ACC112 (cell line): Measurements from ENCODE around the gene MSH6.
A peak's percentile ranks its signal among the peaks of the same experiment; 100 is the strongest.

Experiments used
- H2AFZ ChIP-seq: fragments of 200-600 bp; sonication (generic); one replicate; pipeline ENCODE4 v1.6.0; 2017; ENCODE audit warnings: antibody characterized with exemption, low read length; ENCODE audit not compliant: unreplicated experiment
- H3K27ac ChIP-seq: fragments of 200-600 bp; sonication (generic); 2 replicates; pipeline ENCODE4 v1.5.1; 2014; ENCODE audit warnings: low read depth, mild to moderate bottlenecking, antibody characterized with exemption, low read length, moderate library complexity
- H3K27me3 ChIP-seq: fragments of 200-600 bp; sonication (generic); 2 replicates; pipeline ENCODE4 v1.6.1; 2014; ENCODE audit warnings: mild to moderate bottlenecking, antibody characterized with exemption, low read length, moderate library complexity, mixed read lengths; ENCODE audit not compliant: insufficient read depth
- H3K36me3 ChIP-seq: fragments of 200-600 bp; sonication (generic); 2 replicates; pipeline ENCODE4 v1.6.1; 2016; ENCODE audit warnings: mild to moderate bottlenecking, antibody characterized with exemption, low read length, moderate library complexity, mixed read lengths; ENCODE audit not compliant: insufficient read depth
- H3K4me1 ChIP-seq: fragments of 200-600 bp; sonication (generic); one replicate; pipeline ENCODE4 v1.6.1; 2016; ENCODE audit warnings: low read length, mixed read lengths; ENCODE audit not compliant: insufficient read depth, unreplicated experiment, control insufficient read depth
- H3K4me3 ChIP-seq: fragments of 200-600 bp; sonication (generic); 2 replicates; pipeline ENCODE4 v1.5.1; 2014; ENCODE audit warnings: mild to moderate bottlenecking, low read depth, low read length
- H3K79me2 ChIP-seq: fragments of 200-600 bp; sonication (generic); one replicate; pipeline ENCODE4 v1.6.0; 2016; ENCODE audit warnings: low read length; ENCODE audit not compliant: control insufficient read depth, unreplicated experiment, insufficient read depth

The MSH6 gene

GRCh38 chr2:47767497-47767844, 15.5 kb upstream of the MSH6 start:
- no peak overlapping the region for H2AFZ ChIP-seq
- H3K4me1 ChIP-seq, result peaks cover 5% of the 10 kb centered on the region
- no peak overlapping the region for H3K27ac ChIP-seq

DNA sequence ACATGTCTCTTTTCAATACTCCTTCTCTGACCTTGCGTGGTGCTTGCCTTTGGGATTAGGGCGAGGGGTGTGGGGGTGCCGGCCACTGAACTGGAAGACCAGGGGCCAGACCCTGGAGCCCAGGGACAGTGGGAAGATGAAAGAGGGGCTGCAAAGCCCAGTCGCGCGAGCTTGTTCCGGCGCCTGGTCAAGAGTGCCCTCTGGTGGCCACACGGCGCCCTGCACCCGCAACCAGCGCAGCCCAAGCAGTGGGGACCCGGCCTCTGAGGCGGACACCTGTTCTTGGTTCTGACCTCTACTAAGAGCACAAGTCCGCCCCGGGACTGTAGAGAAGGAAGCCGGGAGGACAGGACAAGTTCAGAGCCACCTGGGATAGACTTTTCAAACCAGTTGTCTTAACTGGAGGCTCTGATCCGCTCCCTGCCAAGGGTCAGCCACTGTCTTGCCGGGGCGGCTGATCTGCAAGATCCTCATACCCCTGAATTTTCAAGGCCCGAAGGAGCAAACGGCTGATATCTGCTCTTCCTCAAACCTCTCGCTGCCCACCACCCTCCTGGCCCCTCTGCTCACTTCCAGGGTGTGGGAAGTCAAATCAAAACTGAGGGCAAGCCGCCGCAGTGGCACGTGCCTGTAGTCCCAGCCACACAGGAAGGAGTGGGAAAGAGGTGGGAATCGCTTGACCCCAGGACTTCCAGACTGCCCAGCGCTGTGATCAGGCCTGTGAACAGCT, 14.9 kb upstream of the MSH6 start:
- peak overlapping the region; percentile 27 for H2AFZ ChIP-seq
- H3K36me3 ChIP-seq, result no peaks in the 10 kb centered on the region
- H3K27me3 ChIP-seq, result no peaks in the 10 kb centered on the region
- H3K4me3 ChIP-seq, result peak overlapping the region; percentile 16; the same call in 1 of the 2 replicates
- no peak overlapping the region for H3K27ac ChIP-seq
- H3K79me2 ChIP-seq, result no peaks in the 10 kb centered on the region
- peaks cover 5% of the 10 kb centered on the region for H3K4me1 ChIP-seq

More at GRCh38 chr2:47767497-47767844, 15.5 kb upstream of the MSH6 start:
- Histone ChIP-seq H3K4me3 (no peak overlapping the region; the same call in 1 of the 2 replicates), H3K36me3 (no peaks in the 10 kb centered on the region), H3K79me2 (no peaks in the 10 kb centered on the region), H3K27me3 (no peaks in the 10 kb centered on the region)

DNA sequence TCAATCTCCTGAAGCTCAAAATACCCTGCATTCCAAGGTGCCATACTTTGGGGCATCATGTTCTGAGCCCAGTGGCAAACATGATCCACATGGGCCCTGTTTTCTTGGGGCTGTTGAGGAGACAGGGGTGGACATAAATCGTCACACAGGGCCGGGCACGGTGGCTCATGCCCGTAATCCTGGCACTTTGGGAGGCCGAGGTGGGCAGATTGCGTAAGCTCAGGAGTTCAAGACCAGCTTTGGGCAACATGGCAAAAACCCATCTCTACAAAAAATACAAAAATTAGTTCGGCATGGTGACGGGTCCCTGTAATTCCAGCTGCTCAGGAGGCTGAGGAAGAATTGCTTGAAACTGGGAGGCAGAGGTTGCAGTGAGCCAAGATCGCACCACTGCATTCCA, 13.6 kb upstream of the MSH6 start:
- Histone ChIP-seq H3K36me3 (no peaks in the 10 kb centered on the region), H3K79me2 (no peaks in the 10 kb centered on the region), H2AFZ (no peak overlapping the region), H3K27me3 (no peaks in the 10 kb centered on the region), H3K4me3 (no peak overlapping the region), H3K27ac (no peak overlapping the region), H3K4me1 (peaks cover 5% of the 10 kb centered on the region)

DNA sequence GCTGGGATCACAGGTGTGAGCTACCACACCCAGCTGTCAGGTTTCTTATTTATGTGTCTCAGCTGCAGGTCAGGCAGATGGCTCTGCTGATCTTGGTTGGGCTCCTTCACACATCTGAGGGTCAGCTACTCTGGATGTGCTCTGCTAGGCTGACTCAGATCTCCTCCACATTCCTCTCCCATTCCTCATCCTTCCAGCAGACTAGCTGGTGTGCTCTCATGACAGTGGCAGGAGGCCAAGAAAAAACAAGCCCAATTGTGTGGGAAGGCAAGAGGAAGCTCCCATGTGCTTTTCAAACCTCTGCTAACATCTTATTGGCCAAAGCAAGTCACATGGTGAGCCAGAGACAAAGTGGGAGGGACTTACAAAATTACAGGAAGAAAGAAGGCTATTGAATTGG, 11.7 kb upstream of the MSH6 start:
- no peaks in the 10 kb centered on the region for H3K36me3 ChIP-seq
- no peak overlapping the region for H3K4me3 ChIP-seq
- peaks cover 5% of the 10 kb centered on the region for H3K4me1 ChIP-seq
- peak overlapping the region; percentile 76 for H3K27ac ChIP-seq
- no peaks in the 10 kb centered on the region for H3K27me3 ChIP-seq
- no peaks in the 10 kb centered on the region for H3K79me2 ChIP-seq
- H2AFZ ChIP-seq, result peak overlapping the region; percentile 48

DNA sequence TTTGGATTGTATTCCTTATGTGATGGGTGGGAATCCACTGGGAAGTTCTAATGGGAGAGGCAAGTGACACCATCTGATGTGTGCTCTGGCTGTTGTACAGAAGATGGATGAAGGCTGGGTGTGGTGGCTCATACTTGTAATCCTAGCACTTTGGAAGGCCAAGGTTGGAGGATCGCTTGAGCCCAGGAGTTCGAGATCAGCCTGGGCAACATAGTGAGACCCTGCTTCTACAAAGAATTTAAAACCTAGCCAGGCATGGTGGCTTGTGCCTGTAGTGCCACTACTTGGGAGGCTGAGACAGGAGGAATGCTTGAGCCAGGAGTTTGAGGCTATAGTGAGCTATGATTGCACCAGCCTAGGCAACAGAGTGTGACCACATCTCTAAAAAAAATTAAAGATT, 10.6 kb upstream of the MSH6 start:
- no peak overlapping the region for H3K27ac ChIP-seq
- H2AFZ ChIP-seq, result no peak overlapping the region
- no peaks in the 10 kb centered on the region for H3K79me2 ChIP-seq
- H3K36me3 ChIP-seq, result no peaks in the 10 kb centered on the region
- no peak overlapping the region for H3K4me3 ChIP-seq
- peaks cover 5% of the 10 kb centered on the region for H3K4me1 ChIP-seq
- H3K27me3 ChIP-seq, result no peaks in the 10 kb centered on the region

GRCh38 chr2:47774567-47774966, 8.4 kb upstream of the MSH6 start:
- Histone ChIP-seq H3K4me1 (peaks cover 5% of the 10 kb centered on the region), H3K79me2 (no peaks in the 10 kb centered on the region), H2AFZ (no peak overlapping the region), H3K27me3 (no peaks in the 10 kb centered on the region), H3K4me3 (no peak overlapping the region), H3K36me3 (no peaks in the 10 kb centered on the region), H3K27ac (no peak overlapping the region)

DNA sequence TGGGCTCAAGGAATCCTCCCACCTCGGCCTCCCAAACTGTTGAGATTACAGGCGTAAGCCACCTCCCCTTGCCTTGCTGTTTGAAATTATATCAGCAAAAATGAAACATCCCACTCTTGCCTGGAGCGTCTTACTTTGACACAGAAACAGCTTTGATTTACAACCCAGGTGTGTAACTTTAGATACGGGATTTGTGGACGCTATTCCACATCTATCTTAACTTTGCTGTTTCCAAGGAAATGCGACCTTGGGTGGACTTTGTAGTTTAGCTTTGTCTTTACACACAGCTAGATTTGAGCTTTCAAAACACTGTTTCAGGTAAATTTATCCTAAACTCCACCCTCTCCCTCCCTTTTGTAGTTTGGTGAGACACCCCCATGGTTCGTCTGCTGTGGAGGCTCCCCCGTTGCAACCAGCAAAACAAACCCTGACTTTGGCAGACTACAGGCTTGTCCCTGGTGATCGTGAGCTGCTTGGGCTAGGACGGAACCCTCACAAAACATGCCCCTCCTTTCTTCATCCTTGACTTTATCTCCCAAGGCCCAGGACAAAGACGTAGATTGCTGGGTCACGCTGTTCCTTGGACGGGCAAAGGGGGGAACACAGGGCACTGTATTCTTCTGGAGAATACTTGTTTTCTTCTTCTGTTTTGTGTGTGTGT, 5.5 kb upstream of the MSH6 start:
- Histone ChIP-seq H3K27me3 (no peaks in the 10 kb centered on the region), H3K27ac (no peak overlapping the region), H2AFZ (no peak overlapping the region), H3K79me2 (no peaks in the 10 kb centered on the region), H3K4me1 (peaks cover 6% of the 10 kb centered on the region), H3K36me3 (no peaks in the 10 kb centered on the region), H3K4me3 (no peak overlapping the region)

DNA sequence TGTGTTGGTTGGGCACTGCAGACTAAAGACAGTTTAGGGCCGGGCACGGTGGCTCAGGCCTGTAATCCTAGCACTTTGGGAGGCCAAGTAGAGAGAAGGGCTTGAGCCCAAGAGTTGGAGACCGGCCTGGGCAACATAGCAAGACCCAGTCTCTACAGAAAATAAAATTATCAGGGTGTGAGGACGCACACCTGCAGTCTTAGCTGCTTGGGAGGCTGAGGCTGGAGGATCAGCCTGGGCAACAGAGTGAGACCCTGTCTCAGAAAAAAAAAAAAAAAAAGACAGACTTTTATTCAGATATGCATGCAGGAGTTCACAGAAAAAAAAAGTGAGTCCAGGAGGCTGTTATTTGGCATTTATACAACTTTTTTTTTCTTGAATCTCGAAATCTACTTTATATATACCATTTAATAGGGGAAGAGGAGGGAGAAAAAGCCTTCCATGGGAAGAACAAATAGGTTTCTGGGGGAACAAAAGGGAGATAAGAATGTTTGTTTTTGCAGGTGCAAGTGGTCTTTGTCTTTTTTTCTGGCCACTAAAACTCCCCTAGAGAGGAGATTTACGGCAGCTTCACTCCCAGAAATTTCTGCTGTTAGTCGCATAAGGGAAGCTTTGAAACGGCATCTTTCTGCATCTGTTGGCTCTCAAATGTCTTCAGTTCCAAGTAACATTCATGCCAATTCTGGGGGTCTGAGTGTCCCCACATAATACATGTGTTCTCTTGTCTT, 4.1 kb upstream of the MSH6 start:
- Histone ChIP-seq H3K36me3 (no peaks in the 10 kb centered on the region), H3K4me1 (peaks cover 6% of the 10 kb centered on the region), H3K27ac (no peak overlapping the region), H3K4me3 (no peak overlapping the region), H3K27me3 (no peaks in the 10 kb centered on the region), H3K79me2 (peaks cover 1% of the 10 kb centered on the region), H2AFZ (no peak overlapping the region)

DNA sequence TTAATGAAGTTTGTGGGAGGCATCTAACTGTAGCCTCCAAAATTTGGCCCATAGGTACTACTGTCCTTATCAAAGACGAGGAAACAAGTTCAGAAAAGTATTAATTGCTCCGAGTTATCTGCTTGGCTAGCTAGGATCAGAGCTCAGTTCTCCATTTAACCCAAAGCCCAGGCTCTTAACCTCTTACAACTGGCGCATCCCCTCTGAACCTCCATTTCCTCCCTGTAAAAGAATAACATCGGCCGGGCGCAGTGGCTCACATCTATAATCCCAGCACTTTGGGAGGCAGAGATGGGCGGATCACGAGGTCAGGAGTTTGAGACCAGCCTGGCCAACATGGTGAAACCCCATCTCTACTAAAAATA, 3.5 kb upstream of the MSH6 start:
- Histone ChIP-seq H3K79me2 (peaks cover 7% of the 10 kb centered on the region), H3K27ac (no peak overlapping the region), H3K27me3 (no peaks in the 10 kb centered on the region), H3K4me1 (peaks cover 6% of the 10 kb centered on the region), H2AFZ (no peak overlapping the region), H3K4me3 (no peak overlapping the region), H3K36me3 (no peaks in the 10 kb centered on the region)

DNA sequence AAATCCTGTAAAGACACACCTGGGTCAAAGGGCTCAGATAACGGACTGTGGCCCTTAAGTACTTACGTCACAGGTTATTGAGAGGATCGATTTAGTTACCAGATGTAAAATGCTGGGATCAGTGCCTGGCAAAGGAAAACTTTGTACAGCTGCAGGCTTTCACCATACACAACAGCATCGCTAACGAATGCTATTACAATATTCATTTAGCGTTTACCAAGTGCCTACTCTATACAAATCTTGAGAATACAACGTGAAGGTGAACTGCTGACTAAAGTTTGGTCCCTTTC, 619 bp upstream of the MSH6 start:
- Histone ChIP-seq H3K79me2 (peaks cover 36% of the 10 kb centered on the region), H3K36me3 (peaks cover 6% of the 10 kb centered on the region; the same call in 1 of the 2 replicates), H3K4me3 (peak overlapping the region; percentile 93), H2AFZ (peak overlapping the region; percentile 99), H3K27me3 (no peaks in the 10 kb centered on the region), H3K4me1 (peaks cover 21% of the 10 kb centered on the region), H3K27ac (peak overlapping the region; percentile 91)
